PC-3 (cell line): Measurements from ENCODE around the gene FBXO10. TPM values are rescaled to one million over a fixed set of nuclear protein-coding genes. Genes with fewer than 3 reads are reported as not detected.

Experiments
- ATAC-seq: fragments of 200-7000 bp; cut with Tn5 transposase; 2 replicates; pipeline ENCODE4 v1.9.1; 2020; ENCODE audit warnings: mild to moderate bottlenecking, moderate library complexity
- BruUV-seq: library from RNA; stranded (reverse); fragments of 400-500 nt; replicated peaks from 2 replicates; lab custom pipeline; 2021; lab: Mats Ljungman, UMichigan
- CTCF ChIA-PET: fragments of 300-600 bp; sonication (Branson Sonifier 250); formaldehyde crosslinking; loops from one replicate; lab custom pipeline; 2022; ENCODE audit warnings: antibody characterized with exemption; lab: Charles Lee
- POLR2A ChIA-PET: fragments of 300-600 bp; sonication (Branson Sonifier 250); formaldehyde crosslinking; loops from one replicate; lab custom pipeline; 2022; ENCODE audit warnings: antibody characterized with exemption; ENCODE audit not compliant: unreplicated experiment; lab: Charles Lee
- DNase-seq: peaks from one replicate; pipeline ENCODE4 v3.0.0-alpha.2; 2015
- H2AFZ ChIP-seq: fragments of 300-600 bp; sonication (generic); 2 replicates; pipeline ENCODE4 v1.6.0; 2016; ENCODE audit warnings: antibody characterized with exemption, low read length
- H3F3A ChIP-seq: fragments of 300-600 bp; sonication (generic); one replicate; pipeline ENCODE4 v1.6.0; 2017; ENCODE audit warnings: antibody characterized with exemption, low read length, control low read depth, mild to moderate bottlenecking; ENCODE audit not compliant: unreplicated experiment
- H3K27ac ChIP-seq: fragments of 300-600 bp; sonication (generic); 2 replicates; pipeline ENCODE4 v1.5.1; 2016; ENCODE audit warnings: mild to moderate bottlenecking, low read length
- H3K27me3 ChIP-seq: fragments of 300-600 bp; sonication (generic); 2 replicates; pipeline ENCODE4 v1.6.1; 2016; ENCODE audit warnings: low read length, mixed read lengths
- H3K36me3 ChIP-seq: fragments of 300-600 bp; sonication (generic); 2 replicates; pipeline ENCODE4 v1.6.1; 2016; ENCODE audit warnings: low read depth, mixed run types, low read length, mixed read lengths
- H3K4me1 ChIP-seq: fragments of 300-600 bp; sonication (generic); 2 replicates; pipeline ENCODE4 v1.5.1; 2016; ENCODE audit warnings: low read length; ENCODE audit not compliant: insufficient read depth
- H3K4me2 ChIP-seq: fragments of 300-600 bp; sonication (generic); 2 replicates; pipeline ENCODE4 v1.6.0; 2016; ENCODE audit warnings: low read length
- H3K4me3 ChIP-seq: fragments of 300-600 bp; sonication (generic); 2 replicates; pipeline ENCODE4 v1.5.1; 2016; ENCODE audit warnings: mild to moderate bottlenecking, low read length, mixed read lengths
- H3K79me2 ChIP-seq: fragments of 300-600 bp; sonication (generic); 2 replicates; pipeline ENCODE4 v1.6.1; 2017; ENCODE audit warnings: low read length, mixed read lengths
- H3K9ac ChIP-seq: fragments of 300-600 bp; sonication (generic); 2 replicates; pipeline ENCODE4 v1.6.0; 2016; ENCODE audit warnings: mild to moderate bottlenecking, low read length
- H3K9me2 ChIP-seq: fragments of 300-600 bp; sonication (generic); replicated peaks from 2 replicates; pipeline ENCODE4 v1.6.1; 2016; ENCODE audit warnings: mixed run types, low read length, mixed read lengths
- H3K9me3 ChIP-seq: fragments of 300-600 bp; sonication (generic); 2 replicates; pipeline ENCODE4 v1.6.1; 2016; ENCODE audit warnings: low read length, mixed read lengths
- H4K20me1 ChIP-seq: fragments of 300-600 bp; sonication (generic); 2 replicates; pipeline ENCODE4 v1.6.1; 2016; ENCODE audit warnings: low read length, mixed read lengths
- EZH2 ChIP-seq: fragments of 300-600 bp; sonication (generic); IDR thresholded peaks from one replicate; pipeline ENCODE4 v1.6.1; 2017; ENCODE audit warnings: antibody characterized with exemption, mild to moderate bottlenecking, low read length; ENCODE audit not compliant: unreplicated experiment
- EZH2phosphoT487 ChIP-seq: fragments of 300-600 bp; sonication (generic); IDR thresholded peaks from 2 replicates; pipeline ENCODE4 v1.6.1; 2018; ENCODE audit warnings: mild to moderate bottlenecking, antibody characterized with exemption, low read length, borderline replicate concordance
- intact Hi-C: fragments of 100-400 bp; cut with micrococcal nuclease; formaldehyde crosslinking; loops from 2 replicates; pipeline ENCODE4 v1.9.0; 2023
- total RNA-seq: library from RNA; depleted of rRNA; stranded (reverse); fragments of >200 nt; gene quantifications from 2 replicates; pipeline ENCODE4 v1.2.3, GENCODE V29; 2014
- TF ChIP-seq, protein P1 (sequence below): fragments of 300-600 bp; sonication (generic); conservative IDR thresholded peaks from 2 replicates; pipeline ENCODE4 v1.5.1; 2017; ENCODE audit warnings: antibody characterized with exemption, low read depth, mild to moderate bottlenecking, low read length

FBXO10 gene
- total RNA-seq, 1 experiment from 2014 or later: 2.6 TPM

DNA sequence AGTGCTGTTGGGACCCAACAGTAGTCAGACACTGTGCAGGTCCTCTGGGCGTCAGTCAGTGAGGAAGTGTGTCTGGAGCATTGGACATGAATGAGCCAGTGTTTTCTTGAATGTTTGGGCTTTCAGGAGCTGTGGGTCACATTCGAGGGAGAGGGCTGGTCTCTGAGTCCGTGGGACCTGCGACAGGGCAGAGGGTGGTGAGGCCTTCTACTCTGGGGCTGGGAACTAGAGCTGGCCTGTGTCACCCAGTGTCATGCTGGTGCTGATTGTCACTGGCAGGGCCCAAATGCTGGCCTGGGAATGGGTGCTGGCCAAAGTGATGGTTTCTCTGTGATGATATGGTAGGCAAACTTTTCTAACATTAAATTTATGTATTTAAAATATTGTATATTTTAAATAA, 80.2 kb downstream of the FBXO10 start:
- Histone ChIP-seq H2AFZ (no peak overlapping the region), H3K36me3 (peaks cover 64% of the 10 kb centered on the region), H3K4me3 (no peak overlapping the region), H3K9me2 (no peaks in the 10 kb centered on the region), H3K4me2 (no peak overlapping the region), H3F3A (no peaks in the 10 kb centered on the region), H4K20me1 (no peaks in the 10 kb centered on the region), H3K9me3 (no peaks in the 10 kb centered on the region), H3K9ac (no peak overlapping the region), H3K27me3 (no peaks in the 10 kb centered on the region), H3K79me2 (0 out of 2 replicates have a peak, but pooled peaks cover 1% of the 10 kb centered on the region), H3K4me1 (0 out of 2 replicates have a peak, but pooled peaks cover 5% of the 10 kb centered on the region), H3K27ac (no peak overlapping the region)
- DNase-seq (no peak), ATAC-seq (no peak)
- TF ChIP-seq, protein P1, sequence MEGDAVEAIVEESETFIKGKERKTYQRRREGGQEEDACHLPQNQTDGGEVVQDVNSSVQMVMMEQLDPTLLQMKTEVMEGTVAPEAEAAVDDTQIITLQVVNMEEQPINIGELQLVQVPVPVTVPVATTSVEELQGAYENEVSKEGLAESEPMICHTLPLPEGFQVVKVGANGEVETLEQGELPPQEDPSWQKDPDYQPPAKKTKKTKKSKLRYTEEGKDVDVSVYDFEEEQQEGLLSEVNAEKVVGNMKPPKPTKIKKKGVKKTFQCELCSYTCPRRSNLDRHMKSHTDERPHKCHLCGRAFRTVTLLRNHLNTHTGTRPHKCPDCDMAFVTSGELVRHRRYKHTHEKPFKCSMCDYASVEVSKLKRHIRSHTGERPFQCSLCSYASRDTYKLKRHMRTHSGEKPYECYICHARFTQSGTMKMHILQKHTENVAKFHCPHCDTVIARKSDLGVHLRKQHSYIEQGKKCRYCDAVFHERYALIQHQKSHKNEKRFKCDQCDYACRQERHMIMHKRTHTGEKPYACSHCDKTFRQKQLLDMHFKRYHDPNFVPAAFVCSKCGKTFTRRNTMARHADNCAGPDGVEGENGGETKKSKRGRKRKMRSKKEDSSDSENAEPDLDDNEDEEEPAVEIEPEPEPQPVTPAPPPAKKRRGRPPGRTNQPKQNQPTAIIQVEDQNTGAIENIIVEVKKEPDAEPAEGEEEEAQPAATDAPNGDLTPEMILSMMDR: no peak
- no peak for TF ChIP-seq EZH2
- TF ChIP-seq EZH2phosphoT487: no peak
- POLR2A ChIA-PET: no interaction called here
- intact Hi-C loops: no loop called here
- CTCF ChIA-PET: no interaction called here
- no TSS peak for BruUV-seq

DNA sequence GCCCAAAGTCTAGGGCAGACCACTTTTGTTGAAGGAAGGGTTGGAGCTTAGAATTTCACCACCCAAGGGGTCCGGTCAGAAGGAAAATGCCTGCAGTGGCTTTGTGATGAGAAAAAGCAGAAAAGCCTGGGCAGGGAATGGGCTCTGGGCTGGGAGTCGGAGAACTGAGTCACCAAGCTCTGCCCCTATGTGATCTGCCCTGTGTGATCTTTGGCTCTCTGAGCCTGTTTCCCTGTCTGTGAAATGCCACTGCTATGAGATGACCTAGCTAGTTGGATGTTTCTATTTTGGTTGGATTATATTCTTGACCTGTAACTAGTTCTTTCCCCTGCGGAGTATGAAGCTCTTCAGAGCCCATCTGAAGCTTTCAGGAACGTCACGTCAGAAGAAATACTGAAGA, 80.6 kb downstream of the FBXO10 start:
- no peak overlapping the region for H3K27ac ChIP-seq
- no peak overlapping the region for H3K4me2 ChIP-seq
- intact Hi-C loops: no loop called here
- ATAC-seq: no peak
- TF ChIP-seq EZH2phosphoT487: no peak
- TF ChIP-seq EZH2: no peak
- TF ChIP-seq, protein P1: no peak
- DNase-seq: no peak
- no TSS peak for BruUV-seq
- ChIA-PET POLR2A (no interaction called here), CTCF (no interaction called here)
- peaks cover 64% of the 10 kb centered on the region for H3K36me3 ChIP-seq
- no peak overlapping the region for H2AFZ ChIP-seq
- no peak overlapping the region for H3K4me3 ChIP-seq
- H3K27me3 ChIP-seq: no peaks in the 10 kb centered on the region
- H3K9ac ChIP-seq: no peak overlapping the region
- H3K9me2 ChIP-seq: no peaks in the 10 kb centered on the region
- H3K4me1 ChIP-seq: 0 out of 2 replicates have a peak, but pooled peaks cover 5% of the 10 kb centered on the region
- 0 out of 2 replicates have a peak, but pooled peaks cover 6% of the 10 kb centered on the region for H3K79me2 ChIP-seq
- H3K9me3 ChIP-seq: no peaks in the 10 kb centered on the region
- no peaks in the 10 kb centered on the region for H4K20me1 ChIP-seq
- H3F3A ChIP-seq: no peaks in the 10 kb centered on the region

DNA sequence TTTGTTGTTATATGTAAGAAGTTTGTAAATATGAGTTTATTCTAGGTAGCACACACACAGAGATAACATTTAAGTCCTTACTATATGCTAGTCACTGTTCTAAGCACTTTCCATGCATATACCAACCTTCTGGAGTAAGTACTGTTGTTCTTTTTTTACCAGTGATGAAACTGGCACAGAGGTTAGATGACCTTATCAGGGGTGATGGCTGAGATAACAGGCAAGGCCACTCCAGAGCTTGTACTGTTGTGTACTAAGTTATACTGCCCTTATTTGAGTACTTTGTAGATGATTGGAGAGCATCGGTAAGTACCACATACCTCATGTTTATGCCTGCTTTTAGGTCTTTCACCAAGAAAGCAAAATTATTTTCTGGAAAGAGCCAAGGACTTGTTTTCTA, 84.2 kb downstream of the FBXO10 start:
- Histone ChIP-seq H3K9ac (no peak overlapping the region), H3K27ac (no peak overlapping the region), H2AFZ (no peak overlapping the region), H4K20me1 (peaks cover 1% of the 10 kb centered on the region; the same call in 1 of the 2 replicates), H3K9me2 (no peaks in the 10 kb centered on the region), H3K4me2 (no peak overlapping the region), H3K4me1 (peaks cover 12% of the 10 kb centered on the region), H3F3A (no peaks in the 10 kb centered on the region), H3K9me3 (no peaks in the 10 kb centered on the region), H3K27me3 (no peaks in the 10 kb centered on the region), H3K79me2 (peaks cover 35% of the 10 kb centered on the region), H3K4me3 (no peak overlapping the region), H3K36me3 (peaks cover 59% of the 10 kb centered on the region)
- no peak for TF ChIP-seq EZH2
- TF ChIP-seq, protein P1: no peak
- no peak for TF ChIP-seq EZH2phosphoT487
- DNase-seq (no peak), ATAC-seq (no peak)
- CTCF ChIA-PET: no interaction called here
- POLR2A ChIA-PET: no interaction called here
- BruUV-seq: no TSS peak
- intact Hi-C loops: no loop called here
